Thoracic aorta (tissue), 2 donors: ENCODE results near the gene SIK2. TPM values are rescaled to one million over a fixed set of nuclear protein-coding genes. Genes with fewer than 3 reads are reported as not detected.

ENCODE experiments used
- ATAC-seq: fragments of 150-250 bp; one replicate; pipeline ENCODE4 v1.8.0; 2017; ENCODE audit warnings: low read depth; ENCODE audit not compliant: insufficient number of reproducible peaks, low FRiP score
- DNase-seq: peaks from one replicate; pipeline ENCODE4 v3.0.0-alpha.2; 2020; ENCODE audit warnings: low spot score
- H3K27ac ChIP-seq, 2 donors: fragments of 200-600 bp; sonication (generic); 1 replicate in 1 of 2; 2 replicates in 1 of 2; pipeline ENCODE4 v1.5.1; 2016; ENCODE audit warnings: mild to moderate bottlenecking in 2 of 2, moderate library complexity in 2 of 2
- H3K27me3 ChIP-seq: fragments of 200-600 bp; sonication (generic); replicated peaks from 2 replicates; pipeline ENCODE4 v1.6.0; 2016; ENCODE audit warnings: mild to moderate bottlenecking; ENCODE audit not compliant: insufficient read depth
- H3K36me3 ChIP-seq: fragments of 200-600 bp; sonication (generic); one replicate; pipeline ENCODE4 v1.5.1; 2016
- H3K4me1 ChIP-seq, 2 donors: fragments of 200-600 bp; sonication (generic); 1 replicate in 1 of 2; 2 replicates in 1 of 2; pipeline versions ENCODE4 v1.5.1 to v1.6.0; 2016; ENCODE audit warnings: low read depth in 2 of 2, mild to moderate bottlenecking in 1 of 2; ENCODE audit not compliant: control insufficient read depth in 1 of 2
- H3K4me3 ChIP-seq: fragments of 200-600 bp; sonication (generic); 2 replicates; pipeline ENCODE4 v1.5.1; 2016; ENCODE audit warnings: mild to moderate bottlenecking
- H3K9me3 ChIP-seq: fragments of 200-600 bp; sonication (generic); 2 replicates; pipeline ENCODE4 v1.5.1; 2016
- total RNA-seq, 2 donors: library from RNA; depleted of rRNA; stranded (reverse); fragments of >200 nt; gene quantifications; one replicate each; pipeline versions ENCODE4 v1.1.0 to v1.2.3, GENCODE V29; 2016
- TF ChIP-seq, protein P1 (sequence below): fragments of 200-600 bp; sonication (generic); IDR thresholded peaks from one replicate; pipeline ENCODE4 v1.5.1; 2019; ENCODE audit warnings: antibody characterized with exemption

Gene SIK2
- total RNA-seq, 2 donors from 2014 or later = 9.9 to 15.0 TPM

DNA sequence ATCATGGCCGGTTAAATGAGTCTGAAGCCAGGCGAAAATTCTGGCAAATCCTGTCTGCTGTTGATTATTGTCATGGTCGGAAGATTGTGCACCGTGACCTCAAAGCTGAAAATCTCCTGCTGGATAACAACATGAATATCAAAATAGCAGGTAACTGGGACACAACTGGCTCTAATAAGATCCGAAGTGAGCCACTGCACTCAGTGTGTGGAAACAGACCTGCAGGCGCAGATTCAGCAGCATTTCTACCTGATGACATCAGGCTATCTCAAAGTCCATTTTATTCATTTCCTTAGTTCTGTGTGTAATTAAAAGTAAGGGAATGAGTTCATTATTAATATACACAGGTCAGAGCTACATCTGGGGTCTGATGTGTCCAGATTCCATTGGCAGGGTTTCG, 85.8 kb downstream of the SIK2 start:
- no peaks in the 10 kb centered on the region for H3K27me3 ChIP-seq
- H3K4me1 ChIP-seq = no peaks in the 10 kb centered on the region
- H3K4me3 ChIP-seq = no peak overlapping the region
- no peak overlapping the region for H3K27ac ChIP-seq
- TF ChIP-seq, protein P1, sequence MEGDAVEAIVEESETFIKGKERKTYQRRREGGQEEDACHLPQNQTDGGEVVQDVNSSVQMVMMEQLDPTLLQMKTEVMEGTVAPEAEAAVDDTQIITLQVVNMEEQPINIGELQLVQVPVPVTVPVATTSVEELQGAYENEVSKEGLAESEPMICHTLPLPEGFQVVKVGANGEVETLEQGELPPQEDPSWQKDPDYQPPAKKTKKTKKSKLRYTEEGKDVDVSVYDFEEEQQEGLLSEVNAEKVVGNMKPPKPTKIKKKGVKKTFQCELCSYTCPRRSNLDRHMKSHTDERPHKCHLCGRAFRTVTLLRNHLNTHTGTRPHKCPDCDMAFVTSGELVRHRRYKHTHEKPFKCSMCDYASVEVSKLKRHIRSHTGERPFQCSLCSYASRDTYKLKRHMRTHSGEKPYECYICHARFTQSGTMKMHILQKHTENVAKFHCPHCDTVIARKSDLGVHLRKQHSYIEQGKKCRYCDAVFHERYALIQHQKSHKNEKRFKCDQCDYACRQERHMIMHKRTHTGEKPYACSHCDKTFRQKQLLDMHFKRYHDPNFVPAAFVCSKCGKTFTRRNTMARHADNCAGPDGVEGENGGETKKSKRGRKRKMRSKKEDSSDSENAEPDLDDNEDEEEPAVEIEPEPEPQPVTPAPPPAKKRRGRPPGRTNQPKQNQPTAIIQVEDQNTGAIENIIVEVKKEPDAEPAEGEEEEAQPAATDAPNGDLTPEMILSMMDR = no peak
- H3K36me3 ChIP-seq = peaks cover 8% of the 10 kb centered on the region
- ATAC-seq = no peak
- H3K9me3 ChIP-seq = no peaks in the 10 kb centered on the region
- DNase-seq = no peak

- no peaks in the 10 kb centered on the region for H3K4me1 ChIP-seq
- H3K27ac ChIP-seq = no peak overlapping the region
- ATAC-seq (no peak), DNase-seq (no peak)
- no peak overlapping the region for H3K4me3 ChIP-seq
- no peaks in the 10 kb centered on the region for H3K27me3 ChIP-seq
- H3K36me3 ChIP-seq = peaks cover 8% of the 10 kb centered on the region
- H3K9me3 ChIP-seq = no peaks in the 10 kb centered on the region
- TF ChIP-seq, protein P1 = no peak
Measured at GRCh38 chr11:111691176-111691575, 88.9 kb downstream of the SIK2 start.

DNA sequence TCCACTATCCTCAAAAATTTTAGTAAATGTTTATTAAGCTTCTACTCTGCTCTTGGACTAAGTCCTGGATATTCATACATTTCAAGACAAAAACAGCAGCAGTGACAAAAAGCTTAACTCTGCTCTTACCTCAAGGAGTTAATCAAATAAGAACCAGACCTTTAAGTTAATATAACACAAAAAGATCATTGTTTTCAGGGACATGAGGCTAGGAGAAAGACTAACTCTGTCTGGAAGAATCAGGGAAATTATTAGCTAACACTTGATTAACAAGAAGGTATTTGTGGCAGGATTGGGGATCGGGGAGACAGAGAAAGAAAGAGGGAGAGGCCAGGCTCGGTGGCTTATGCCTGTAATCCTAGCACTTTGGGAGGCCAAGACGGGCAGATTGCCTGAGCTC, 89.5 kb downstream of the SIK2 start:
- H3K9me3 ChIP-seq = no peaks in the 10 kb centered on the region
- TF ChIP-seq, protein P1 = no peak
- DNase-seq (no peak), ATAC-seq (no peak)
- no peak overlapping the region for H3K27ac ChIP-seq
- peaks cover 8% of the 10 kb centered on the region for H3K36me3 ChIP-seq
- no peak overlapping the region for H3K4me3 ChIP-seq
- no peaks in the 10 kb centered on the region for H3K27me3 ChIP-seq
- no peaks in the 10 kb centered on the region for H3K4me1 ChIP-seq

GRCh38 chr11:111693224-111693937, 91.1 kb downstream of the SIK2 start:
- Histone ChIP-seq H3K4me3 (no peak overlapping the region), H3K4me1 (no peaks in the 10 kb centered on the region), H3K9me3 (no peaks in the 10 kb centered on the region), H3K27me3 (no peaks in the 10 kb centered on the region), H3K36me3 (peaks cover under 1% of the 10 kb centered on the region), H3K27ac (no peak overlapping the region)
- TF ChIP-seq, protein P1 = no peak
- ATAC-seq (no peak), DNase-seq (no peak)

GRCh38 chr11:111694851-111695250, 92.6 kb downstream of the SIK2 start:
- Histone ChIP-seq H3K27me3 (no peaks in the 10 kb centered on the region), H3K36me3 (no peaks in the 10 kb centered on the region), H3K9me3 (no peaks in the 10 kb centered on the region), H3K4me3 (no peak overlapping the region), H3K4me1 (no peaks in the 10 kb centered on the region), H3K27ac (no peak overlapping the region)
- TF ChIP-seq, protein P1 = no peak
- ATAC-seq (no peak), DNase-seq (no peak)
